SK-N-SH (cell line): ENCODE results near the gene LMBR1L.

Experiments
- CTCF ChIP-seq: fragments of 200-600 bp; sonication (generic); IDR thresholded peaks from 2 replicates; pipeline ENCODE4 v1.6.1; 2017; ENCODE audit warnings: antibody characterized with exemption, mild to moderate bottlenecking, moderate library complexity
- EZH2phosphoT487 ChIP-seq: fragments of 200-600 bp; sonication (generic); IDR thresholded peaks from 2 replicates; pipeline ENCODE4 v1.6.1; 2017; ENCODE audit warnings: low read depth, mixed run types, mild to moderate bottlenecking, antibody characterized with exemption, moderate library complexity, borderline replicate concordance
- FOSL2 ChIP-seq: IDR thresholded peaks from 2 replicates; pipeline ENCODE4 v1.4.0; 2012; ENCODE audit warnings: low read depth, mild to moderate bottlenecking, moderate library complexity, borderline replicate concordance
- FOXJ3 ChIP-seq: sonication (generic); formaldehyde crosslinking; IDR thresholded peaks from 2 replicates; pipeline ENCODE4 v1.5.1; 2020; ENCODE audit warnings: mild to moderate bottlenecking, missing genetic modification reagents
- GABPA ChIP-seq: IDR thresholded peaks from 2 replicates; pipeline ENCODE4 v1.4.0; 2012; ENCODE audit warnings: low read depth, mild to moderate bottlenecking
- IRF3 ChIP-seq: fragments of 150-350 bp; IDR thresholded peaks from 2 replicates; pipeline ENCODE4 v1.6.1; 2016; ENCODE audit warnings: mild to moderate bottlenecking, low read depth, low read length
- JUND ChIP-seq: IDR thresholded peaks from 2 replicates; pipeline ENCODE4 v1.4.0; 2012
- MAX ChIP-seq: IDR thresholded peaks from 2 replicates; pipeline ENCODE4 v1.4.0; 2012; ENCODE audit warnings: low read depth
- POLR2AphosphoS5 ChIP-seq: IDR thresholded peaks from 2 replicates; pipeline ENCODE4 v1.6.1; 2012; ENCODE audit warnings: low read depth, low read length
- REST ChIP-seq: IDR thresholded peaks from 2 replicates; pipeline ENCODE4 v1.6.1; 2012; ENCODE audit warnings: mild to moderate bottlenecking, low read depth, low read length, moderate library complexity
- ZBTB33 ChIP-seq: IDR thresholded peaks from 2 replicates; pipeline ENCODE4 v1.4.0; 2012; ENCODE audit warnings: low read depth, borderline replicate concordance

GRCh38 chr12:49068879-49069506, 41.7 kb downstream of the LMBR1L start:
- TF ChIP-seq CTCF (no peak), MAX (no peak), JUND (no peak), FOXJ3 (no peak), POLR2AphosphoS5 (no peak), ZBTB33 (no peak), EZH2phosphoT487 (no peak), IRF3 (no peak), FOSL2 (no peak), REST (no peak), GABPA (no peak)
